GM19043 (cell line): ENCODE results near the gene TFPI2.

Source experiments
- ATAC-seq: cut with Tn5 transposase; IDR thresholded peaks from one replicate; pipeline ENCODE4 v1.9.1; 2021; ENCODE audit warnings: low read depth; ENCODE audit not compliant: unreplicated experiment

Gene TFPI2

GRCh38 chr7:93910076-93910994 is 19.8 kb upstream of the TFPI2 start:
- no peak for ATAC-seq

GRCh38 chr7:93906267-93906666 is 15.7 kb upstream of the TFPI2 start, which contains the start of gene GNGT1:
TSS of gene GNGT1 (plus strand) at chr7:93906567. CDS start at chr7:93906747, 180 bp downstream.
- no peak for ATAC-seq

- ATAC-seq = no peak
Measured at GRCh38 chr7:93902777-93903423, 12.3 kb upstream of the TFPI2 start.

- ATAC-seq = no peak
Measured at GRCh38 chr7:93897680-93898079, 7.1 kb upstream of the TFPI2 start.

- no peak for ATAC-seq
Measured at GRCh38 chr7:93895859-93896600, 5.5 kb upstream of the TFPI2 start.

- ATAC-seq = no peak
Measured at GRCh38 chr7:93894966-93895640, 4.5 kb upstream of the TFPI2 start.

GRCh38 chr7:93894426-93894825 is 3.9 kb upstream of the TFPI2 start:
- no peak for ATAC-seq

DNA sequence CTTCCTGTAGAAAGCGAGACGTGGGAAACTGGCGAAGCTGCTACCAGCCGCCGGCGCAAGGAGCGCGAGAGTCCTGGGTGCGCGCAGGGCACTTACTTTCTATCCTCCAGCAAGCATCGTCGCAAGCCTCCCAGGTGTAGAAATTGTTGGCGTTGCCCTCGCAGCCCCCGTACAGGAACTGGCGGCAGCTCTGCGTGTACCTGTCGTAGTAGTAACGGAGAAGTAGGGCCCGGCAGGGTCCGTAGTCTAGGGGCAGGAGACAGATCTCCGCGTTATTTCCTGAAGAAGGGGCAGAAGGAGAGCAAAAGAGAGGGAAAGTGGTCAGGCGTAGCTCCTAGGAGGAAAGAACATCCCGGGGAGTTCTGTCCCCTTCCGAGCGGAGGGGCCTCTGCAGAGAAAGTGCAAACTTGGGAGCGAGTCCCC is 501 bp downstream of the TFPI2 start:
- ATAC-seq = peak; percentile 63

DNA sequence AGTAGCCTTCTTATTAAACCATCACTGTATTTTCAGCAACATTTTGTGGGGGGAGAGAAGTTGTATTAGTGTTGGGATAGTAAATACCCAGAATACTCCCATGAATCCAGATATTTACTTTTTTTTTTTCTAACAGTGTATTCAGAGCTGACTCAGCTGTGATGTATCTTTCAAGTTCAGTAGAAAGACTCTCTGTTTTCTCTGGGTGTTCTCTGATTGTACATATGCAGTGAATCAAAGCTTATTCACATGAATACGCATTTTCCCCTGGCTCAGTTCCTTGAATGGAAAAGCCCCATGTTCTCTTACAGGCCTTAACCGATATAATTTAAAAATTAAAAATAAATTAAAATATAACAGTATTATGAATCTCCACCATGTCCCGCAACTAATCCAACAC is 1.3 kb downstream of the TFPI2 start:
- no peak for ATAC-seq

- ATAC-seq = no peak
Measured at GRCh38 chr7:93884541-93884940, 6.0 kb downstream of the TFPI2 start.

- no peak for ATAC-seq
Measured at GRCh38 chr7:93883917-93884345, 6.6 kb downstream of the TFPI2 start.

GRCh38 chr7:93883078-93883916 is 7.3 kb downstream of the TFPI2 start:
- ATAC-seq = no peak

- ATAC-seq = no peak
Measured at GRCh38 chr7:93882468-93882867, 8.1 kb downstream of the TFPI2 start.

DNA sequence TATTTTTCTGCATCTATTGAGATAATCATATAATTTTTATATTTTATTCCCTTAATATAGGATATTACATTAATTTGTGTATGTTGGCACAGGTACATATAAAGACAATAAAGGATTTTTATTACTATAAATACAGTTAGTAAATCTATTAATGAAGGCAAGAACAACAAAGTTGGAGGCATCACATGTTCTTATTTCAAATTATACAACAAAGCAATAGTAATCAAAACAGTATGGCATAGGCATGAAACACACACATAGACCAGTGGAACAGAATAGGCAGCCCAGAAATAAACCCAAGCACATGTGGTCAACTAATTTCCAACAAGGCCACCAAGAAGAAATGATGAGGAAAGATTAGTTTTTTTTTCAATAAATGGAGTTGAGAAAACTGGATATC is 11.2 kb downstream of the TFPI2 start:
- no peak for ATAC-seq

DNA sequence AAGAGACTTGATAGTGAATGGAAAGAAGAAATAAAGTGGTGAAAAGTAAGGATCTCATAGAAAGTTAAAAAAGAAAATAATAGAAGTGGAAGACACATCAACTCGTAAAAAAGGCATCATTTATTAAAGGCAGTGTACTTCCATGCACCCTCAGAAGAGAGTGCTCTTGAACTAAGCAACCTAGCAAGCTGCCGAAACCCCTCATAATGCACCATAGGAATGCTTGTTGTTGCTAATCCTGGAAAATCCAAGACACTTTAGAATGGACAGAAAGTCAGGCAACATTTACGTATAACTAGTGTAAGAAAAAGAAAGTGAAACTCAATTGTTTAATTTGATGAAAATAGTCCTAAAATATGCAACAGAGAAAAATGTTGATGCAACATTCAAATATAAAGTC is 12.8 kb downstream of the TFPI2 start:
- ATAC-seq = no peak

- ATAC-seq = no peak
Measured at GRCh38 chr7:93873998-93874574, 16.5 kb downstream of the TFPI2 start.

- no peak for ATAC-seq
Measured at GRCh38 chr7:93866886-93867285, 23.7 kb downstream of the TFPI2 start.

GRCh38 chr7:93862651-93863050 is 27.9 kb downstream of the TFPI2 start:
- ATAC-seq = no peak

- no peak for ATAC-seq
Measured at GRCh38 chr7:93861325-93861949, 29.1 kb downstream of the TFPI2 start.
